ENCODE measurements around the gene PCNT. TPM values are rescaled to one million over a fixed set of nuclear protein-coding genes. Genes with fewer than 3 reads are reported as not detected.

Gene PCNT
- total RNA-seq, 2 experiments from 2014 or later, result 54.4 to 55.5 TPM

- Histone ChIP-seq H3K27ac (ENCODE audit: low read depth in 1 of 2, low read length in 2 of 2) (no peak overlapping the region), H3K4me1 (ENCODE audit: insufficient read depth, low read length) (no peaks in the 10 kb centered on the region), H3K36me3 (ENCODE audit: insufficient read depth, low read length) (peaks cover 41% of the 10 kb centered on the region), H3K27me3 (ENCODE audit: control insufficient read depth in 1 of 2, insufficient read depth in 2 of 2, low read length in 2 of 2) (no peaks in the 10 kb centered on the region), H3K4me3 (ENCODE audit: low read length) (no peak overlapping the region), H3K9me3 (ENCODE audit: control insufficient read depth in 1 of 2, insufficient read depth in 1 of 2, low read length in 2 of 2) (no peaks in the 10 kb centered on the region)
- ChIA-PET CTCF (no interaction called here), POLR2A (no interaction called here)
- peaks cover 55% of the 10 kb centered on the region for H3K36me3 Mint-ChIP-seq (ENCODE audit: low read depth)
- no peak overlapping the region for H3K27ac Mint-ChIP-seq
- intact Hi-C loops (cut with DNase I, micrococcal nuclease), result no loop called here
- TF ChIP-seq CTCF (IDR thresholded peaks at IDR 0.05), result no peak
- no peak overlapping the region for H3K4me3 Mint-ChIP-seq
- no peaks in the 10 kb centered on the region for H3K27me3 Mint-ChIP-seq
- no peak for ATAC-seq (ENCODE audit: poor library complexity)
- no peaks in the 10 kb centered on the region for H3K4me1 Mint-ChIP-seq (ENCODE audit: low read depth)
- DNase-seq, result no peak
- H3K9me3 Mint-ChIP-seq, result no peaks in the 10 kb centered on the region
Observed at GRCh38 chr21:46414965-46415275, 91.0 kb downstream of the PCNT start.

- no peak overlapping the region for H3K4me3 Mint-ChIP-seq
- H3K27me3 Mint-ChIP-seq, result no peaks in the 10 kb centered on the region
- no peak overlapping the region for H3K27ac Mint-ChIP-seq
- ChIA-PET CTCF (no interaction called here), POLR2A (no interaction called here)
- DNase-seq, result no peak
- no peak for ATAC-seq (ENCODE audit: poor library complexity)
- no peaks in the 10 kb centered on the region for H3K27me3 ChIP-seq (ENCODE audit: control insufficient read depth in 1 of 2, insufficient read depth in 2 of 2, low read length in 2 of 2)
- no peak overlapping the region for H3K4me3 ChIP-seq (ENCODE audit: low read length)
- no peaks in the 10 kb centered on the region for H3K4me1 ChIP-seq (ENCODE audit: insufficient read depth, low read length)
- intact Hi-C loops (cut with DNase I, micrococcal nuclease), result no loop called here
- H3K36me3 ChIP-seq (ENCODE audit: insufficient read depth, low read length), result peaks cover 36% of the 10 kb centered on the region
- no peak for TF ChIP-seq CTCF (IDR thresholded peaks at IDR 0.05)
- no peaks in the 10 kb centered on the region for H3K9me3 ChIP-seq (ENCODE audit: control insufficient read depth in 1 of 2, insufficient read depth in 1 of 2, low read length in 2 of 2)
- peaks cover 53% of the 10 kb centered on the region for H3K36me3 Mint-ChIP-seq (ENCODE audit: low read depth)
- H3K4me1 Mint-ChIP-seq (ENCODE audit: low read depth), result no peaks in the 10 kb centered on the region
- no peaks in the 10 kb centered on the region for H3K9me3 Mint-ChIP-seq
- no peak overlapping the region for H3K27ac ChIP-seq (ENCODE audit: low read depth in 1 of 2, low read length in 2 of 2)
Observed at GRCh38 chr21:46416551-46416950, 92.6 kb downstream of the PCNT start.

- H3K27me3 ChIP-seq (ENCODE audit: control insufficient read depth in 1 of 2, insufficient read depth in 2 of 2, low read length in 2 of 2), result no peaks in the 10 kb centered on the region
- Mint-ChIP-seq H3K36me3 (ENCODE audit: low read depth) (peaks cover 45% of the 10 kb centered on the region), H3K27me3 (no peaks in the 10 kb centered on the region), H3K4me1 (ENCODE audit: low read depth) (peaks cover 3% of the 10 kb centered on the region), H3K4me3 (no peak overlapping the region), H3K9me3 (no peaks in the 10 kb centered on the region), H3K27ac (no peak overlapping the region)
- H3K4me3 ChIP-seq (ENCODE audit: low read length), result no peak overlapping the region
- ChIA-PET CTCF (no interaction called here), POLR2A (interaction anchor here (0.6 kb wide), 1 partner anchor 269 kb away, joined by 3 read pairs; no protein-coding TSS in a partner anchor)
- H3K4me1 ChIP-seq (ENCODE audit: insufficient read depth, low read length), result peaks cover 13% of the 10 kb centered on the region
- no peak overlapping the region for H3K27ac ChIP-seq (ENCODE audit: low read depth in 1 of 2, low read length in 2 of 2)
- intact Hi-C loops (cut with DNase I, micrococcal nuclease), result no loop called here
- DNase-seq (no peak), ATAC-seq (ENCODE audit: poor library complexity) (no peak)
- no peak for TF ChIP-seq CTCF (IDR thresholded peaks at IDR 0.05)
- H3K36me3 ChIP-seq (ENCODE audit: insufficient read depth, low read length), result peaks cover 33% of the 10 kb centered on the region
- H3K9me3 ChIP-seq (ENCODE audit: control insufficient read depth in 1 of 2, insufficient read depth in 1 of 2, low read length in 2 of 2), result no peaks in the 10 kb centered on the region
Observed at GRCh38 chr21:46418265-46418946, 94.5 kb downstream of the PCNT start.
